ENCODE data around the gene FCN2. TPM values are rescaled to one million over a fixed set of nuclear protein-coding genes. Genes with fewer than 3 reads are reported as not detected.
A peak's percentile ranks its signal among the peaks of the same experiment; 100 is the strongest.
"Not testable (repeated sequence)": the region's sequence is repeated elsewhere in the genome, so short reads cannot be mapped to it uniquely, and the experiment has no call there.

The FCN2 gene
- total RNA-seq, 2 donors from 2014 or later = not detected

DNA sequence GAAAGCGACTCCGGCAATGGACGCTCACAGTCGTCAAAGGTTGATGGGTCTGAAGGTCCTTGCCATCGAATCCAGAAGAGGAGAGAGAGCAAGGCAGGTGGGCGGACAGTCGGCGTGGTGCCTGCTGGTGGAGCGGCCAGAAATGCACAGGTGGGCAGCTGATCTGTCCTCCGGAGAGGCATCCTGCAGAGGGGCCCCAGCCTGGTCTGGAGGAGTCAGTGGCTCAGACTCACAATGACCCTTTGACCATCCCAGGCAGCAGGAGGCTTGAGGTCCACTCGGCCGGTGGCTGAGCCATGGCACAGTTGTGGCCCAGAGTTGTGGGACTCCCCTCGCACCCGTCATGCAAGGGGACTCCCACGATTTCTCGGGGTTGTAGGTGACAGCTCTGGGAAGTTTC, 34.4 kb upstream of the FCN2 start:
- DNase-seq = no peak
- no peak for ATAC-seq
- intact Hi-C loops (cut with DNase I, micrococcal nuclease) = no loop called here

DNA sequence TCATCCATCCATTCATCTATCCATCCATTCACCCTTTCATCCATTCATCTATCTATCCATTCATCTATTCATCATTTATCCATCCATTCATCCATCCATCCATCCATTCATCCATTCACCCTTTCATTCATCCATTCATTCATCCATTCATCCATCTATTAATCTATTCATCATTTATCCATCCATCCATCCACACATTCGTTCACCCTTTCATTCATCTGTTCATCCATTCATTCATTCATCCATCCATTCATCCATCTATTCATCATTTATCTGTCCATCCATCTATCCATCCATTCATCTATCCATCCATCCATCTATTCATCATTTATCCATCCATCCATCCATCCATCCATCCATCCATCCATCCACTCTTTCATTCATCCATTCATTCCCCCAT, 33.9 kb upstream of the FCN2 start:
- ATAC-seq (no peak), DNase-seq (no peak)
- intact Hi-C loops (cut with DNase I, micrococcal nuclease) = no loop called here

DNA sequence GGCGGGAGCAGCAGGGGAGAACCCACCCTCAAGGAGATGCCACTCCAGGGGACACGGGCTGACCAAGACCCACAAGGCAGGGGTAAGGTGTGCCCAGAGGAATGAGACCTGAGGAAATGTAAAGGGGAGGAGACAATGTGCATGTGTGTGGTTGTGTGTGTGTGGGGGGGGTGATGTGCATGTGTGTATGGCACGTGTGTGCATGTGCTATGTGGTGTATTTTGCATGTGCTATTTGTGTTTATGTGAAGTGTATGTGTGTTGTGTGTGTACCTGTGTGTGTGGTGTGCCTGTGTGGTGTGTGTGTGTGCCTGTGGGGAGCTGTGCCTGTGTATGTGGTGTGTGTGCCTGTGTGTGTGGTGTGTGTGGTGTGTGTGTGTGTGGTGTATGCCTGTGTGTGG, 33.5 kb upstream of the FCN2 start:
- intact Hi-C loops (cut with DNase I, micrococcal nuclease) = no loop called here
- no peak for DNase-seq
- ATAC-seq = no peak

DNA sequence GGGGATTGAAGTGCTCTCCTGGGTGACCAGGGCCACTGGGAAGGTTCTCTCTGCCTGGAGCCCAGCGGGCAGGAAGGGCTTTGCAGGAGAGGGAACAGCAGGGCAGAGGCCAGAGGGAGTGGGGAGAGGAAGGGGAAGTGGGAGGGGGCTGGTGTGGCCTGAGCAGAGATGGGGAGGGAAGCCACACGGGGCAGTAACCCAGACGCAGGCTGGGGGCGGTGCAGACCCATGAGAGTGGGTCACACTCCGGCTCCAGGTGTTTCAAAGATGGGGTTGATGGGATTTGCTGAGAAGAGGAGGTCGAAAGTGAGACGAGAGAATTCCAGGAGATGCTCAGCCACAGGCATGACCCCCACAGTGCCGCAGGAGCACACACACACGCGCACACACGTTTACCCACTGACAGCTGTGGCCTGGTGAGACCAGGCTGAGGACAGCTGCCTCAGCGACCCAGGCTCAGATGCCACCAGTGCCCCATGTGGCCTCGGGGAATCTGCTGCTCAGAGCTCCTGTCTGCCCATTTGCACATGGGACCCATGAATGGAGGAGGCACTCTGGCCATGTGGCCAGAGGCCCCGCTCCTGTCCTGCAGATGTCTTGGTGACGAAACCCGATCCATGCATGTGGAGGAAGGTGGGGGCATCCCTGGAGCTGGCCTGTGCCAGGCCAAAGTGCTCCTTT, 32.7 kb upstream of the FCN2 start:
- intact Hi-C loops (cut with DNase I, micrococcal nuclease) = no loop called here
- DNase-seq (no peak), ATAC-seq (no peak)

DNA sequence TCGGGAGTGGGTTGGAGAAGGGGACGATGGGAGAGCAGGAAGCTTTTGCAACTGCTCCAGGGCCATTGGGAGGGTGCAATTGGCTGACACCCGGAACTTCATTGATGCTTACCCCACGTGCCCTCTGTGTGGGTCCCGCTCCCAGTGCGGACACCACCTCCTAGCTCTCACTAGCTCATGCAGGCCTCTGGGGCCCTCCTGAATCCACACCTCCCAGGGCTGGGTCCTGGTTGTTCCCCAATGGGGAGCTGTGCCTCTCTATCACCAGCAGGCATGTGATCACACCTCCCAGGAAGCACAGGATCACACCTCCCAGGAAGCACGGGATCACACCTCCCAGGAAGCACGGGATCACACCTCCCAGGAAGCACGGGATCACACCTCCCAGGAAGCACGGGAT, 32.1 kb upstream of the FCN2 start:
- no peak for DNase-seq
- no peak for ATAC-seq
- intact Hi-C loops (cut with DNase I, micrococcal nuclease) = no loop called here

DNA sequence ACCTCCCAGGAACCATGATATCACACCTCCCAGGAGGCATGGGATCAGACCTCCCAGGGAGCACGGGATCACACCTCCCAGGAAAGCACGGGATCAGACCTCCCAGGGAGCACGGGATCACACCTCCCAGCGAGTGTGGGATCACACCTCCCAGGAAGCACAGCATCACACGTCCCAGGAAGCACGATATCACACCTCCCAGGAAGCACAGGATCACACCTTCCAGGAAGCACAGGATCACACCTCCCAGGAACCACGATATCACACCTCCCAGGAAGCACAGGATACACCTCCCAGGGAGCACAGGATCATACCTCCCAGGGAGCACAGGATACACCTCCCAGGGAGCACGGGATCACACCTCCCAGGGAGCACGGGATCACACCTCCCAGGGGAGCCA, 30.0 kb upstream of the FCN2 start:
- intact Hi-C loops (cut with DNase I, micrococcal nuclease) = no loop called here
- DNase-seq (no peak), ATAC-seq (no peak)

DNA sequence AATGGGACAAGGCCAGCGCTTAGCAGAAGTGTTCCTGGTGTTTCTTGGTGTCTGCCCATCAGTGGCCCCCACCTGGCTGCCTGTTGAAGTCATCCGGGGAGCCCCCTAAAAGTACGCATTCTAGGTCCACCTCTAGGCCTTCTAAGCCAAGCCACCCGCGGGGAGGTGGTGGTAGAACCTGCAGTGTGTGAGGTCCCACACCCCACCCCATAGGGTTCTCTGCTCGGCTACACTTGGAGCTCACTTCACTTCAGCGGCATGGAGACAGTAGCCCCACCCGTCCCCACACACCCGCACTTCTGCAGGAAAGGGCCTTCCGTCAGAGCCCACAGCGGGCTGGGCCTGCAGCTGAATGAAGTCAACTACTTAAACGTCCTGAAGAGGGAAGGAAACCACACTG, 29.6 kb upstream of the FCN2 start:
- ATAC-seq = no peak
- intact Hi-C loops (cut with DNase I, micrococcal nuclease) = no loop called here
- peak in 1 of 2 donors; percentile 8 for DNase-seq

DNA sequence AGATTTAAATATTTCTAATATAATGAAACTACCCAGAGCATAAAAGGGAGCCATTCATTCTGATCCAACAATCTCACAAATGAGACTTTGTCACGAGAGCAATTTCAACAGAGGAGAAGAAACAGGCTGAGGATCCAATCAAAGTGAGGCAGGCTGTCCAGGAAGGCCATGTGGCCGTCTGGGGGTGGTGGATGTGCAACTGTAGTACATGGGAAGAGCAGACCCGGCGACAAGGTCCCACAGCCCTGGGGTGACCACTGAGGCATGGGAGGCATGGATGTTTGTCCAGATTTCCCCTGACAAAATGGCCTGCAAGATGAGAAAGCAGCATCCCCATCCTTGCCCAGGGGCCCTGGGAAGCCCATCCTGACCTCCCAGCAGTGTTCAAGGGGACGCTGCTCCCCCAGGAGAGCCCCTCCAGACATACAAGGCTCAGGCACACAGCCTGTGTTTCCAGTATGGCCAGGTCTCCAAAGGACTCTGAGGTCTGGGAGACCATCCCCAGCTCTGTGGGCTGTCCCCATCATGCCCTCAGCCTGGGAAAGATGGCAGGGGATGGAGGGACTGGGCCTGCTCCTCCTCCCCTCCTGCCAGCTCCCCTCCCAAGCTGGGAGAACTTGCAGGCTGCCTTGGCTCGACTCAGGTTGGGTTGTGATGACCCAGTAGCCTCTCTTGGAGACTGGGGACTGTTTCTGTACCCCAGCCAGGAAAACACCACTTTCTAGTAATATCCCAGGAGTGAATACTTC, 27.5 kb upstream of the FCN2 start:
- DNase-seq (no peak), ATAC-seq (no peak)
- intact Hi-C loops (cut with DNase I, micrococcal nuclease) = no loop called here

DNA sequence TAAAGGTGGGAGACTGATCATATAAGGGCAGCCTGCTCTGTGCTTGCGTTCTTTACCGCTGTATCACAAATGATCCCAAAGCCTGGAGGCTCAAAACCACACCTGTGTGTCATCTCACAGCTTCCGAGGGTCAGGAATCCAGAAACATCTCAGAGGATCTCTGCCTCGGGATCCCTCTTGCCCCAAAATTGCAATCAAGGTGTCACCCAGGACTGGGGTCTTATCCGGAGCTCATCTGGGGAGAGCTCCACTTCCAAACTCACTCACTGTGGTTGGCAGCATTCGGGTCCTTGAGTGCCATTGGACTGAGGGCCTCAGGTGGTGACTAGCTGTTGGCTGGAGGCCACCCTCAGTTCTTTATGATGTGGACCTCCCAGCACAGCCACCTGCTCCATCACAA, 26.7 kb upstream of the FCN2 start:
- ATAC-seq (no peak), DNase-seq (no peak)
- intact Hi-C loops (cut with DNase I, micrococcal nuclease) = no loop called here

DNA sequence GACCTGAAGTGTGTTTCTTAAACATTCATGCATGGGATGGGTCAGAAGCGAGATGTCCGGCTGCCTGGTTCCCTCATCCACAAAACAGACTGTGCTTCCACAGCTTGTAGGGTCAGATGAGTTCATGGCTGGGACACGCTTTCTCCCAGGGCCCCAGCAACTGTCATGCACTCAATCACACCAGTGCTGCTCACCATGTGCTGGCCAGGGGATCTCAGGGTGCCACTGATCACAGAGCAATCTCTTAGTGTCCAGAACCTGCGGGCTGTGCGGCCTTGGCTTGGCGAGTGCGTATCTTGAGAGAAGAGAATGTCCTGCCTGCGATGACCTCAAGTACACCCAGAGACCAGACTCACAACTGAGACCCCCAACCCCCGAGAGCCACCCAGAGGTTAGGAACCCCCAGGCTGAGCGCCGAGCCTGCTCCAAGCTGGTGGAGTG, 26.0 kb upstream of the FCN2 start:
- intact Hi-C loops (cut with DNase I, micrococcal nuclease) = no loop called here
- ATAC-seq (no peak), DNase-seq (no peak)

DNA sequence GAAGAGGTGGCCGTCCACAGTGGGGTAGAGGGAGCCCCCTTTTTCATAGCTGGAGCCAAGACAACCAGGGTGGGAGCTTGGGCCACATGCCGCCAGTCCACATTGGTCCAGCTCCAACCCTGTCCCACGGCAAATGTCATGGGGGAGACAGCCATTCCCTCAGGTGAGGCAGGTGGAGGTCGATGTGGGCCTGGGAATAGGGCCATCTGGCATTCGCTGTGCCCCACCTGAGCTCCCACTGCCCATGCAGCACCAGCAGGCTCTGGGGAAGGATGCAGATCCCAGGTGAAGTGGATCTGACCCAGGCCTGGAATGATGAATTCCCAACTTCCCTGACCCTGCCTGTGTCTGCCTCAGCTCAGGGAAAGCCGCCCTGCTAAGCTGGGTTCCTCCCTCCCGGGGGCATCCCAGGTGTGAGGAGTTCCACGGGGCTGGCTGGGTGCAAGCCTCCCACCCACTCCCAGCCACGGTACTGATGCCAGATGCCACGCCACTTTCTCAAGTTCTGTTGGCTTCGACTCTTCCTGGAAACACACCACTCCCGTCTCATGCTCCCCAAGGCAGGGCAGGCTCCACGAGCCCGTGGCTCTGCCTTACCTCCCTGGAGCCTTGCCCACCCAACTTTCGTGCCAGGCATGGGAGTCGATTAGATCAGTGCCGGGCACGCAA, 25.2 kb upstream of the FCN2 start:
- ATAC-seq = no peak
- intact Hi-C loops (cut with DNase I, micrococcal nuclease) = no loop called here
- DNase-seq = no peak

DNA sequence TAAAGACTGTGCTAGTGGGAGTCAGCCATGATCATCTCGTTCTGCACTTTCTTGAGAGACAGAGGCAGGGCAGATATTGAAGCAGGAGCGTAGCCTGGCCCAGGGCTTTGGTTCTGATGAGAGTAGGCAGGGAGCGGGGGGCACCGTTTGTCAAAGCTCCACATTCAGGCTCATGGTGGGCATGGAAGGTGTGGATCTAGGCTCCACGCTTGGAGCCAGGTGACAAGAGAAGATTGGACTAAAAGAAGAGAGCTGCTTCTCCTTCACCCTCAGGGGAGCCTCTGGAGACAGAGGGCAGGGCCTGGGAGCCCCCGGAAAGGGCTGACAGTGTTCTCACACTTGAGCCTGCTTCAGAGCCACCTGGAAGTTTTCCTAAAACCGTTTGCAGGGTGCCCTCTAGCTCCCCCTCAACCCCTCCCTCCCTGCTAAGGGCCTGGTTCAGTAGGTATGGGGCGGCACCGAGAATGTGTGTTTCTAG, 24.7 kb upstream of the FCN2 start:
- ATAC-seq (no peak), DNase-seq (no peak)
- intact Hi-C loops (cut with DNase I, micrococcal nuclease) = no loop called here

DNA sequence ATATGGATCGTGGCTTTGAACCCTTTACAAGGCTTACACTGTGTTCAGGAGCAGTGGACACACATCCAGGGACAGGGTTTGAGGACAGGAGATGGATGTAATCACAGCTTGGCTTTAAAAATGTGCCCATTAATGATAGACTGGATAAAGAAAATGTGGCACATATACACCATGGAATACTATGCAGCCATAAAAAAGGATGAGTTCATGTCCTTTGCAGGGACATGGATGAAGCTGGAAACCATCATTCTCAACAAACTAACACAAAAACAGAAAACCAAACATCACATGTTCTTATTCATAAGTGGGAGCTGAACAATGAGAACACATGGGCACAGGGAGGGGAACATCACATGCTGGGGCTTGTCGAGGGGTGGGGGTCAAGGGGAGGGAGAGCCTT, 23.2 kb upstream of the FCN2 start:
- DNase-seq; ATAC-seq; intact Hi-C loops (cut with DNase I, micrococcal nuclease): not testable (repeated sequence)

DNA sequence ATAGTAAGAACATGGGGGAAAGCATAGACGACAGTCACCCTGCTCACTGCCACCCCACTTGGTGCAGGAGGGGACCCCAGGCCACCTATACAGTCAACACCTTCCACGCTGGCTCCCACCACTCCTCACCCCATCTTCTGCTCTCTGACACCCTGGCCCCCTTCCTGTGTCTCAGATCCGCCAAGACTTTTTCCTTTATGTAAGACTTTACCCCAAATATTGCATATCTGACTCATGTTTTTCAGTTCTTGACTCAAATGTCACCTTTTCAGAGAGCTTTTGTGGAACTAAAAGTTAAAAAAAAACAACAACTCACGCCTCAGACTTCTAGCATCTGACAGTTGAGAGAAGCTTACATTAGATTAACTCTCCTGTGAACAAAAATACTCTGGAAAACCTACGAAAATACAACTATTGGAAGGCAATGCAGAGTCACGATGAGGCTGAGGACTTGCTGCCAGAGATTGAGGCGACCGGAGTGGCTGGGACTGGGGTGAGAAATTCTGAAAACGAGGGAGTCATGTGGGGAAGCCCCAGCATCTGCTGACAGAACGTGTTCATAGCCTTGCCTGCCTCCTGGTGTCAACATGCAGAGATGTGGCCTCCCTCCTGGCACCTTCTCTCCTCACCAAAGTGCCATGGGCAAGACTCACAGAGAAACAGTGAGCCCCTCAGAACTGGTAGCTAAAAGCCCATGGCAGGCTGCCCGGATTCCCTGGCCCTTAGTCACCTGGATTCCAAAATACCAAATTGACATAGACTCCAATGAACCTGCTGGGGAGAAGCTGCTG, 22.4 kb upstream of the FCN2 start:
- no peak for ATAC-seq
- intact Hi-C loops (cut with DNase I, micrococcal nuclease) = no loop called here

DNA sequence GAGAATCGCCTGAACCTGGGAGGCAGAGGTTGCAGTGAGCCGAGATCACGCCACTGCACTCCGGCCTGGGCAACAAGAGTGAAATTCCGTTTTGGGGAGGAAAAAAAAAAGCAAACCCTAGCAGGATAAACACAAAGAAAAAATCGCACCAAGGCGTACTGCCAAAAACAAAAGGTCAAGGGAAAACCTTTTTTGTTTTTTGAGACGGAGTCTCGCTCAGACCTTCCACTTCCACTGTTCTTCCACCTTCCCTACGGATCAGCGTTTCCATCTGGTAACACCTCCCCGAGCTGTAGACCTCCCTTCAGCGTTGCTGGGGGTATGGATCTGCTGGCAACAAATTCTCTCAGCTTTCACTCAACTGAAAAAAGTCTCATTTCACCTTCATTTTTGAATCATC, 20.1 kb upstream of the FCN2 start:
- DNase-seq (no peak), ATAC-seq (no peak)
- intact Hi-C loops (cut with DNase I, micrococcal nuclease) = no loop called here

More for the DNA sequence above, 22.4 kb upstream of the FCN2 start:
- DNase-seq = no peak

DNA sequence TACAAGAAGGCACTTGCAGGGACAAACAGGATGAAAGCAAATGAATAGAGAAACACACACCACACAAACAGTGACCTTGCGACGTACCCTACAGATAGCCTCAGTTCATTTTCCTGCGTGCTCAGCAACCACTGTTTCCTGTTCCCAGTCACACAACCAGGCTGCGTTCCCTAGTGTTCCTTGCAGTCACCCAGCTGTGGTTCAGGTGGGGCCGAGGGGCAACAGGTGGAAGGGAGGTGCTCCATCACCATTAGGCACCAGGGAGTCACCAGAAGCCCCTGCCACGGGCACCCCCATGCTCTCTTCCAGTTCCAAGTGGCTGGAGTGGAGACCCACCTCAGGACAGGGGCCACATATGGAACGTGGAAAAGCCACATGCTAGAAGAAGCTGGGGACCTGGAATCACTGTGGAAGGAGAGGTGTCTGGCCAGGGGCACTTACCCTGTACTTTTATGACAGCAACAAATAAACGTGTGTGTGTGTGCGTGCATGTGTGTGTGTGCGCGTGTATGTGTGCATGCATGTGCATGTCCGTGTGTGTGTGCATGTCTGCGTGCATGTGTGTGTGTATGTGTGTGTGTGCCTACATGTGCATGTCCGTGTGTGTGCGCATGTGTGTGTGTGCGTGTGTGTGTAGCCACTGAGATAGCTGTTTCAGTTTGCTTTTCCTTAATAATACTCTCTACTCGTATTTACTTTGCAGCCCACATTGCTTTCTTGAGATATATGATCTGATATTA, 18.8 kb upstream of the FCN2 start:
- intact Hi-C loops (cut with DNase I, micrococcal nuclease) = no loop called here
- no peak for DNase-seq
- no peak for ATAC-seq

DNA sequence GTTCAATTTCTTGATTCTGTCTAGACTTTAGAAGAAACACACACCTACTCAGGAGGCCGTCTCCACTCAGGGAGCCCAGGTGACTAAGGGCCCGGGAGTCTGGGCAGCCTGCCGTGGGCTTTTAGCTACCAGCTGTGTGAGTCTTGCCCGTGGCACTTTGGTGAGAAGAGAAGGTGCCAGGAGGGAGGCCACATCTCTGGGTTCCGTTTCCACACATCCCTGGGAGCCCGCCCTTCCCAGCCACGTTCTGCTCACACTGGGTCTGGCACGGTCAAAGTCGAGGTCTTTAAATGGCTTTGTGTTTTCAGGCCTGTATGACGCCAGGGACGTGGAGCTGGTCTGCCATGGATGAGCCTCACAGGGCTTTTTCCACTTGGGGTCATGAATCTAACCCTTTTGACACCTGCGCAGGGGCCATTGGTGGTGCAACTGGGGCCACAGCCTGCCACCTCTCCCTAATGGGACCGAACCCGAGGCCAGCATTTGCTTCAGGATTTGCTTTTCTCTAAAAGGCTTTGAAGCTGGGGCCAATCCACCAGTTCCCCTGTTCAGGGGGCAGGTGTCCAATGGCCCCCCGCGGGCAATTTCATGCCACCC, 17.2 kb upstream of the FCN2 start:
- ATAC-seq (no peak), DNase-seq (no peak)
- intact Hi-C loops (cut with DNase I, micrococcal nuclease) = no loop called here

Measured in left colon (tissue), 2 donors.